Mononuclear cell (primary cell): Measurements from ENCODE around the gene TAF11L9. TPM values are rescaled to one million over a fixed set of nuclear protein-coding genes. Genes with fewer than 3 reads are reported as not detected.

Experiments
- total RNA-seq: library from RNA; depleted of rRNA; stranded (reverse); fragments of >200 nt; gene quantifications from one replicate; pipeline ENCODE4 v1.2.3, GENCODE V29; 2012

Gene TAF11L9
- total RNA-seq, 1 donor: not detected

Other genes starting within 250 kb of the TAF11L9 start
- not detected for gene TAF11L2, start 96.2 kb downstream of the TAF11L9 start, total RNA-seq
- not detected for gene TAF11L3, start 76.0 kb downstream of the TAF11L9 start, total RNA-seq
- gene TAF11L4, start 72.6 kb downstream of the TAF11L9 start, total RNA-seq: not detected
- gene TAF11L5, start 69.2 kb downstream of the TAF11L9 start, total RNA-seq: not detected
- not detected for gene TAF11L6, start 65.7 kb downstream of the TAF11L9 start, total RNA-seq
- gene TAF11L7, start 8.6 kb downstream of the TAF11L9 start, total RNA-seq: not detected
- not detected for gene TAF11L8, start 3.4 kb downstream of the TAF11L9 start, total RNA-seq
- not detected for gene TAF11L10, start 3.4 kb upstream of the TAF11L9 start, total RNA-seq
- not detected for gene TAF11L11, start 9.8 kb upstream of the TAF11L9 start, total RNA-seq
- gene TAF11L12, start 16.0 kb upstream of the TAF11L9 start, total RNA-seq: not detected
- not detected for gene TAF11L13, start 37.7 kb upstream of the TAF11L9 start, total RNA-seq
- not detected for gene TAF11L14, start 40.1 kb upstream of the TAF11L9 start, total RNA-seq